ENCODE data around the gene ZNF30.
"Not testable (repeated sequence)": the region's sequence is repeated elsewhere in the genome, so short reads cannot be mapped to it uniquely, and the experiment has no call there.

The ZNF30 gene

DNA sequence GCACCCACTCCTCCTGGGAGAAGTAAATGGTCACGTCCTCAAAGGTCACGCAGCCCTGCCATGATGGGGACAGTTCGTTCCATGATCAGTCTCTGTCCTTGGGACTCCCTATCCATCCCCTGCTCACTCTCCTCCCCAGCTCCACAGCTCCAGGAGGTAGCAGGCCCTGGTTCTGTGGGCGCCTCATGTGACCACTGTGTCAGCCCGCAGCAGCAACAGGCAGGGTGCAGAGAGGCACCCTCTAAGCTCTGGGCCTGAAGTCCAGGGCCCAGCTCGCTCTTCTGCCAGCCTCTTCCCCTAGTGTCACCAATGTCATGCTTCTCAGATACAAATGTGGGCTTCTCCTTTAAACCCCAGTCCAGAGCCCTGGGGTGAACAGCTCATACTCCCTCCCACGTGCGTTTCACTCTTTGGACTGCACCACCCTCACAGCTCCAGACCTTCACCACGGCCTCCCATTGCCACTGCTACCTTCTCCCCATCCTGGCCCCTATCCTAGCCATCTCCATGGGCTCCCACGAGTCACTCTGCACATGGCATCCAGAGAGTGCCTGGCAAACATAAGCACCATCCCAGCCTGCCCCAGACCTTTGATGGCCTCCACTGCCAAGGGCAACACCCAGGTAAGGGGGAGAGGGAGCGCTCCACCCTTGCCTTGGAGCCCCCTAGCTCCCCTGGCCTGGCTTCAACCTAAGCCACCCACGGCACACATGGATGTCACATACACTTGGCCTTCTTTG, 34.4 kb downstream of the ZNF30 start:
- DNase-seq = no peak

DNA sequence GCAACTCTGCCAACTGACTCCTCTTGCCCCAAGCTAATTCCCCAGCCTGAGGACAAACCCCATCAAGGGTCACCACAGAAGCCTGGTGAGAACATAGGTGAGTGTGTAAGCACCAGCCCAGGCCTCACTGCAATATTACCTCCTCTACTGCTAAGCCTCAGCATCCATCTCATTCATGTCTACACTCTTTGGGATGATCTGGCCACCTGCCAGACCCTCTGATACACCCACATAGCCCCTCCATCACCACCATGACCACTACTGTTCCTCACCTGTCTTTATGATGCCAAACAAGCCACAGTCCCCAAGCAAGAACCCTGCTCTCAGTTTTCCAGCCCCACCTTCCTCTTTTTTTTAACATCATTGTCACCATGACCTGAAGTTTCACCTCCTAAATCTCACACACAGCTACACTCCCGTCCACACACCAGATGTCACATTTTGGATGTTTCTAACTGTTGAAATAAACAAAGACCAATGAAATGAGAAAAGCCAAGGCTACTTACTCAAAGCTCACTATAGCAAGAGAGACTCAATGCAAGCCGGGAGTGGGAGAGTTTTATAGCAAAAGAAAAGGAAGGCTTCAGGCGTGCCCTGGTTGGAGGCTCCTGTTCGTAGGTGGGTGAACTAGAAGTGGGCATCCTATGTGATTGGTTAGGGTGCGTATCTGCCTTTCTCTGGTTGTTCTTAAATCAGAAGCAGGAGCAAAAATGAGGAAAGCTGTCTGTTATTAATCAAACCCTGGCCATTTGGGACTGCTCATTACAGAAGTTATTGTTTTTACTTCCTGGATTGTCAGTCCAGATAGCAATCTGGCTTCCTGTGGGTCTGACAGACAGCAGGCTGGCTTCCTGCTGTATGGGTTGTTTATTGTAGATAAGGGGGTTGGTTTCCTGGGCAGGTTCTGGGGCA, 35.3 kb downstream of the ZNF30 start:
- no peak for DNase-seq

DNA sequence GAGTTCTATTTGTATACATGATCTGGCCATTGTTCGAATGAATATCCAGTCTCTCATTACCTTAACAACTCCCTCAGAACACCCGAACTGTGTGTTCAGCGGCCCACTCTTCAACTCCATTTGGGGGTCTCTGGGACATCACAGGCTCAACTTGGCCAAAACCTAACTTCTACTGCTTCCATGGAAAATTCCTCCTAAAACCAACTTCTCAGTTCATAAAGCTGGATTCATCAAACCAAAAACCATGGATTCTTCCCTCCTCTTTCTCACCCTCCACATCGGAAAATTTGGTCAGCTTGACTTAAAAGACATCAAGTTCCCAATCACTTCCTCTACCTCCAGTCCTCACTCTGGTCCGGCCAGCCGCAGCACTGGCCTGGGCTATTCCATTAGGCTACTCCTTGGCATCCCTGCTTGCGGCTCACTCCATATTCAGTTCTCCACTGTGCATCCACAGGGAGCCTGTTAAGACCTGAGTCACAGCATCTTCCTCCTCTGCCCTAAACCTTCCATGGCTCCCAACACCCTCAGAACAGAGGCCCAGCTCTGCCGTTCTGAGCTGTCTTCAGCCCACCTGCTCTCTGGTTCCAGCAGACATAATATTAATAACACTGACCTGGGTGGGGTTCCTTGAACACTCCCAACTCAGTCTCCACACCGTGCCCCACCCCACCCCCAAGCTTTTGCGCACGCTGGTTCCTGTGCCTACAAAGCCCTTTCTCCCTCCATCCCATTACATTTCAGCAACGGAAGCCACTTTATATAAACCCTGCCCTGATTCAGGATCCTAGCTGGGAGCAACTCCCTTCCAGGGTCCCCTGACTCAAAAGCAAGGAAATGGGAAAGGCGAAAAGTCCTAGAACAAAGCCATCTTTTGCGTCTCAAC, 36.2 kb downstream of the ZNF30 start:
- no peak for DNase-seq

DNA sequence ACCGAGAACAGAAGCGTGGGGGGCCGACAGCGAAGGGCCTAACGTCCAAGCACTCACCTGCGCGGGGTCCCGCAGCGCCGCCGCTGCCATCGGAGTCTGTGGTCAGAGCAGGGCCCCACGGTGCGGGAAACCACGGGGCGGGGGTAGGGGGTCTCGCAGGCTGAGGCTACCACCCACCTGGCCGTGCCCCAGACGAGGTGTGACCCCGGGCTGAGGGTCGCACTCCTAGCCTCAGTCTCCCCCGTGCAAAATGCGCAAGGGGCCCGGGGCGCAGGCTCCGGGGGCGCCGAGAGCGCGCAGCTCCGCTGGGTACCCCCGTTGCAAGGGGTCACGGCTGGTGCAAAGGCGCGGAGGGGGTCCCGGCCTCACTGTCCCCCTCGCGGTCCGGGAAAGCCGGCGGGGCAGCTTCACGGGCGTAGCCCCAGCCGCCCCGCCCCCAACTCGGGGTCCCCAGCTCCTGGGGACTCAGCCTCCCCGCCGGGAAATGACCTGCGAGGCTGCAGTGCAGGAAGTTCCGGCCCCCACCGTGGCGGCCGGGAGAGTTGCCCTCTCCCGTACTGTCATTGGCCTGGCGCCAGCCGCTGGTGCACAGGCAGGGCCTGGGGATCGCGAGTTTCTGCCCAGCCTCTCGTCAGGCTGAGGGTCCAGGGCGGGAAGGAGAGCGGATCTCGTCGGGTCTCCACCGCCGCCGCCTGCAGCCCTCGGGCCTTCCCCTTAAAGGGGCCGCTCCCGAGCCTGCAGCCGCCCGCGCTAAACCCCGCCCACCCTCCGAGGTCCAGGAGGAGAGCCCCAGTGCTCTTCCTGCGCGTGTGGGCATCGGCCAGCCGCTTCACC, 37.1 kb downstream of the ZNF30 start, which contains the start of gene ZNF792:
Gene ZNF792, minus strand, starts transcription at position 657 of the 834 bp plus-strand sequence. Its CDS starts 567 bp downstream, at position 90.
- DNase-seq = peak; percentile 22

DNA sequence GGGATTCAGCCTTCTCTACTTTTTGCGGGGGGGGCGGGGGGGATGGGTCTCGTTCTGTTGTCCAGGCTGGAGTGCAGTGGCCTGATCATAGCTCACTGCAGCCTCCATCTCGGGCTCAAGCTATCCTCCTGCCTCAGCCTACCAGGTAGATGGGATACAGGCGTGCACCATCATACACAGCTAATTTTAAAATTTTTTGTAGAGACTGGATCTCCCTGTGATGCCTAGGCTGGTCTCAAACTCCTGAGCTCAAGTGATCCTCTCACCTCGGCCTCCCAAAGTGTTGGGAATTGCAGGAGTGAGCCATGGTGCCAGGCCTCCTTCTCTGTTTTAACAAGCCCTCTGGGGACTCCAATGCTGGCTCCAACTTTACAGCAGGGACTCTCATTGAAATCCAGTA, 37.9 kb downstream of the ZNF30 start:
- DNase-seq = no peak

DNA sequence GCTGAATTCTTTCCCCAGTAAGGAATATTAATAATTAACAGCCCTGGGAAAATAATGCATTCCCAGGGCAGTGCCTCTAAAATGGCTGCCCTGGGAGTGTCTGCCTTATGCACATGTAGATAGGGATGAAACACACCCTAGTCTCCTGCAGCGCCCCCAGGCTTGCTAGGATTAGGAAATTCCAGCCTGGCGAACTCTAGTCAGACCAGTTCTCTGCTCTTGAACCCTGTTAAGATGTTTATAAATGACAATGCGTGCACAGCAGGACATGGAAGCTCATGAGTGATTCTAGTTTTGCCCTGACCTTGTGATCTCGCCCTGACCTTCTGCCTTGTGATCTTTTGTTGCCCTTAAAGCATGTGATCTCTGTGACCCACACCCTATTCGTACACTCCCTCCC, 38.8 kb downstream of the ZNF30 start:
- DNase-seq = not testable (repeated sequence)

DNA sequence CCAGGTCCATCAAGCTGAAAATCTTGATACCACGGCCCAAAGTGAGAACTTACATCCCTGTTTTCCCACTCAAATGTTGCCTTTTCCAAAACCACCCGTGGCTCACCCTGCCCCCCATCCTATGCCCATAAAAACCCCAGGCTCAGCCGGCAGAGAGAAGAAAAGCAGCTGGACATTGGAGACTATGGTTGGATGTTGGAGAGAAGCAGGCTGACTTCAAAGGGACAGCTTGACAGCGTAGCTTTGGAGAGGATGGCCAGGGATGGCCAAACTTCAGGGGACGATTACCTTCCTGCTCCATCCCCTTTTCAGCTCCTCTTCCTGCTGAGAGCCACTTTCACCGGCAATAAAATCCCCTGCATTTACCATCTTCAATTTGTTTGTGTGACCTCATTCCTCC, 40.8 kb downstream of the ZNF30 start:
- no peak for DNase-seq

DNA sequence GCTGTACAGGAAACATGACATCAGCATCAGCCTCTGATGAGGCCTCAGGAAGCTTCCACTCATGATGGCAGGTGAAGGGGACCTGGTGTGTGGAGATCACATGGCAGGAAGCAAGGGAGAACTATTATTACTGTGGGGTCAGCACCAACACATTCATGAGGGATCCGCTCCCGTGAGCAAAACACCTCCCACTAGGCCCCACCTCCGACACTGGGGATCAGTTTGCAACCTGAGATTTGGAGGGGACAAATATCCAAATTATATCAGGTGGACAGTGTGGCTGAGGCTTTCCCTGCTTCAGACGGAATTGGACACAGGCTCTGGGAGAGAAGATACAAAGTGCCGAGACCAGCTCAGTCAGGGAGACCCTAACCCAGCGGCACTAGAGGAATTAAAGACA, 43.0 kb downstream of the ZNF30 start:
- no peak for DNase-seq

DNA sequence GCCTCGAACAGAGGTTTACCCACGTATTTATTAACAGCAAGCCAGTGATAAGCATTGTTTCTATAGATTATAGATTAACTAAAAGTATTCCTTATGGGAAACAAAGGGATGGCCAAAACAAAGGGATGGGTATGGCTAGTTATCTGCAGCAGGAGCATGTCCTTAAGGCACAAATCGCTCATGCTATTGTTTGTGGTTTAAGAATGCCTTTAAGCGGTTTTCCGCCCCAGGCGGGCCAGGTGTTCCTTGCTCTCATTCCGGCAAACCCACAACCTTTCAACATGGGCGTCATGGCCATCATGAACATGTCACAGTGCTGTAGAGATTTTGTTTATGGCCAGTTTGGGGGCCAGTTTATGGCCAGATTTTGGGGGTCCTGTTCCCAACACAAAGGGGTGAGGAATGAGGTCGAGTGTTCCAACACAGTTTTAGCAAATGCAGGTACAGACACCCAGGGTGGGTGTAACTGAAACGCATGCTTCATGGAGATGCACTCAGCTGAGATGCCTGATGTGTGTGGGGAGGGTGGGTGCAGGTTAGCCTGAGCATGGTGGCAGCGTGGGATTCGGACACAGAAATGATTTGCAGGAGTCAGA, 43.6 kb downstream of the ZNF30 start:
- DNase-seq = not testable (repeated sequence)

DNA sequence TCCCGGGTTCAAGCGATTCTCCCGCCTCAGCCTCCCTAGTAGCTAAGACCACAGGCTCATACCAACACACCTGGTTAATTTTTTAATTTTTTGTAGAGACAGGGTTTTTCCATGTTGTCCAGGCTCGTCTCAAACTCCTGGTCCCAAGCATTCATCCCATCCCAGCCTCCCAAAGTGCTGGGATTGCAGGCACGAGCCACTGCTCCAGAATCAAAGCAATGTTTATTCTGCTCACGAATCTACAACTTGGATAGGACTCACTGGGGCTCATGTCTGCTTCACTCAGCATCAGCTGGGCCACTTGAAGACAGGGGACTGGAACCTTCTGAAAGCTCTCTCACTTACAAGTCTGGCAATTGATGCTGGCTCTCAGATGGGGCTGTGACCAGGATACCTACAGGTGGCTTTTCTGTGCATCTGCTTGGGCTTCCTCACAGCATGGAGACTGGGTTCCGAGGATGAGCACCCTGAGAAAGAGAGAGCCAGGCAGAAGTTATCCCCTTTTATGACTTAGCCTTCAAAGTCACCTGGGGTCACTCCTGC, 45.5 kb downstream of the ZNF30 start:
- no peak for DNase-seq

DNA sequence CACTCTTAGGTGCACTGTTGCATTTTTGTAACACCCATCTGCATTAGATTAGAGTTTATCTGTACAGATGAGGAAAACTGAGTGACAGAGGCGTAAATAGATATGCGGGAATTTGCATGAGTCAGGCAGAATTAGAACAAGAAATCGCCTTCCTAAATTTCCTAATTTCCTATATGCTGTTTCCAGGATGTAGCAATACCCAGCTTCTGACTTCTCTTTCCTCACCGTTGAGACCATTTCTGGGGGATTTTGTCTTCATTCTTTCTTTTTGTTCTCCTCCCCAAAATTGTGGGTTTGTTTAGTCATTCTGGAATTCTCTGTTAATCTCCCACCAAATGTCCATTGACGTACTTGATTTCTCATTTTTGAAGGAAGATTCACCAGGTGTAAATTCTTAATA, 47.9 kb downstream of the ZNF30 start:
- no peak for DNase-seq

DNA sequence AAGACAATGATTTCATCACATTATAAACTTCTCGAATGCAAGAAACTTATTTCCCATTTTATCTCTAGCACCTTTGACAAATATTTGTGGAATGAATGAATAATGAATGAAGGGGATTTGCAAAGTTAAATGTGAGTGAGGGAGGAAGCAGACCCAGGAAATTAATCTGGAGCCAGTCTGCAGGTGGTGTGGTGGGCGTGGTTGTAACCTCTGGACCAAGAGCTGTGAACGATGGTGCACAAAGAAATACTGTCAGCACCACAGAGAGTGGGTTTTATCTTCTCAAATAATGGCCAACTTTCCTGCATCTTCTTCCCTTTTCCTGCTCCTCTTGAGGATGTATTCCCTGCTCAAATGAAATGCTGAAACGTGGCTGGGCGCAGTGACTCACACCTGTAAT, 48.4 kb downstream of the ZNF30 start:
- no peak for DNase-seq

DNA sequence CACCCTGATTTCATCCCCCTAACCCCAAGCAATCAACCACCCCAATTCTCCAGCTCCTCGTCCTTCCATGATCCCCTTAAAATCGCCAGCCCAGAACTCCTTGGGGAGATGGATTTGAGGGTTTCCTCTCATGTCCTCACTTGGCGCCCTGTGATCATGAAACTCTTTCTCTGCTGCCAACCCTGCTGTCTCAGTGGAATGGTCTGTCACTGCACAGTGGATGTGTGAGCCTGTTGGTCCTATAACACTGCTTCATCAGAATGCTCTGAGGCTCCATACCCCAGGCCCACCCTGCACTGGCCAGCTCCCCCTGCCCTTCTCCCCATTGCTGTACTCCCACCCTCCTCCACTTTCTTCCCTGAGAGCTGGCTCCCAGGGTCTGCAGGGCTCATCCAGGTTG, 49.9 kb downstream of the ZNF30 start:
- DNase-seq = no peak

DNA sequence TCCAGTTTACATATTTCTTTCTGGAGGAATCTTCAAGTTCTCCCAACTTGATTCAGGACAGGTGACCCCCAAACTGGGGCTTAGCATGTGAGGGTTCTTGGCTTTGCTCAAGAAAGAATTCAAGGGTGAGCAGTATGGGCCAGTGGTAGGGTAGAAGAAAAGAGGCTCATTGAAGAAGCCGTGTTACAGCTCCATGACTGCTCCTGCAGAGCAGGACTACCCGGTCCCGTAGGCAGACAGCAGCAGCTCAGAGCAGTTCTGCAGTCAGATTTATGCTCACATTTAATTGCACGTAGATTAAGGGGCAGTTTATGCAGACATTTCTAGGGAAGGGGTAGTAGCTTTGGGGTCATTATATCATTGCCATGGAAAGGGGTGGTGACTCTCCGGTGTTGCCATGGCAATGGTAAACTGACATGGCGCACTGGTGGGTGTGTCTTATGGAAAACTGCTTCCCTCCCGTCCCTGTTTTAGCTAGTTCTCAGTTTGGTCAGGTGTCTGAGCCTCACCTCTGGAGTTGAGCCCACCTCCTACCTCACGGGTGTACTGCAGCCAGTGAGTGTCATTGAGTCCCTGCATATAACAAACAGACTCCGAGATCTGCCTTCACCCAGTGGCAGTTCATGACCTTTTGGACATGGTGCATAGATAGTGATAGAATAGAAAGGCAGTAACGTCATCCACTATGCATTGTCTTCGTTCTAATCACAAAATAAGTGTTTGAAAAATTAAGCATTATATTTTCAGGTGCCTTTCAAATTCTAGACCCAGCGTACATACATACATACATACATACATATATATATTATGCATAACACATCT, 53.3 kb downstream of the ZNF30 start:
- DNase-seq = no peak

DNA sequence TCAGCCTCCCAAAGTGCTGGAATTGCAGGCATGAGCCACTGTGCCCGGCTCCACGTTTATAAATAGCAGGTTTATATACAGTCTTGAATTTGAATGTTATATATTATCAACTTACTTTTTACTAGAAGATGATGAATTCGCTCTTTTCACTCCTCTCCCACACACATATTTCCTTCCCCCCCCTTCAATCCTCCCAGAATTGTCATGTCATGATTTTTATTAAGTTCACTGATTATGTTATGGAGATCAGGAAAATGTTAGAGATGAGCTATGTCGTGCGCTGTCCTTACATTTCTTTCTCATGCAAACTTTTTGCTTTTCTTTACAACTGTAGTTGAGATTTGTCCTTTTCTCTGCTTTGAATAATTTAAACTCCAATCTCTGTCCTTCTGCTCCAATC, 55.6 kb downstream of the ZNF30 start:
- DNase-seq = no peak

DNA sequence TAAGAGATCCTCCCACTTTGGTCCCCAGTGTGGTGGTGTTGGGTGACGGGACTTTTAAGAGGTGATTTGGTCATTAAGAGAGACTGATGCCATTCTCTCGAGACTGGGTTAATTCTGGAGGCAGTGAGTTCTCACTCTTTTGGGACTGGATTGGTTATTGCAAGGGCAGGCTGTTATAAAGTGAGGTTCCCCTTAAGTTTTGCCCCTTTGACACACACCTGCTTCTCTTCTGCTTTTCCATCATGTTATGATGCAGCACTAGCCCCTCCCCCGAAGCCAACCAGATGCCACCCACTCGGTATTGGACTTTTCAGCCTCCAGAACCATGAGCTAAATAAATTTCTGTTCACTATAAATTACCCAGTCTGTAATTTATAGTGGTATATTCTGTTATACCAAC, 57.1 kb downstream of the ZNF30 start:
- no peak for DNase-seq

DNA sequence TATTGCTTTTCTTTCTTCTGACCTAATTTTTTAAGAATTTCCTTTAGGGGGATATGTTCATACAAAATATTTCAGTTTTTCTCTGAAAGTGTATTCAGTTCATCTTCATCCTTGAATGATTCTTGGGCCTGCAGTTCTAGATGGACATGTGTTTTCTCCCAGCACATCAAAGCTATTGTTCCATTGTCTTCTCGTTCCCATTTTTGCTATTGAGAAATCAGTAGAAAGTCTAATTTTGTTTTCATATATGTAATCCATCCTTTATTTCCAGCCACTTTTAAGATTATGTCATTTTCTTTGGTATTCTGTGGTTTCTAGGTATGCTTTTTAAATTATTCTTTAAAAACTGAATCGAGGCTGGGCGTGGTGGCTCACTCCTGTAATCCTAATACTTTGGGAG, 57.6 kb downstream of the ZNF30 start:
- no peak for DNase-seq

DNA sequence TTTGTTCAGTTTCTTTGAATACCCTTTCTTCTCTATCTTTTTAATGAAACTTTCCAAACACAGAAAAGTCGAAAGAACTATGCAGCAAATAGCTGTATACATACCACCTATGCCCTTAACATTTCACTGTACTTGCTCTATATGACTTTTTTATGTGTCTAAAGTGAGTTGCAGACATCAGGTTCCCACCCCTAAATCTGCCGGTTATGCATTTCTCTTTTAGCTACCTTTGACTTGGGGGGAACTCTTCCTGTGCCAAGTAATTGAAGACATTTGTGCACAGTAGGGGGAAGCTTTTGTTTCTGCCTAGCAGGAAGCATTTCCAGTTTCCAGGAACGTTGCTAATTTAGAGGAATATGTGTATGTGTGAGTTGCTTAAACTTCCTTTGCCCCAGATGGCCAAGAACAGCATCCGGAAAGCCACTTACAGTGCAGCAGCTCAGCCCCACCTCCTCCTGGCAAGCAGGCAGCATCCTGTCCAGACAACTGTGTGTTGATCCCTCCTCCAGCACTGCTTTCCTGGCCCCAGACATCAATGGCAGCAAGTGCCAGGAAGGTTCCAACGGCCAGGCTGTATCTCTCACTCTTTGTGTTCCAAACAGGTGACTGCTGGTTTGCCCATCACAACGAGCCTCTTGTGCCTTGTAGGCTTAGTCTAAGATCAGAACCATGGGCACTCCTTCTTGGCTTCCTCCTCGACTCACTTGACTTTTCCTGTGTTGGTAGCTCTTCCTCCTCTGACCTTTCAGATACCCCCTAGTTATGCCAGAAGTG, 58.7 kb downstream of the ZNF30 start:
- no peak for DNase-seq

DNA sequence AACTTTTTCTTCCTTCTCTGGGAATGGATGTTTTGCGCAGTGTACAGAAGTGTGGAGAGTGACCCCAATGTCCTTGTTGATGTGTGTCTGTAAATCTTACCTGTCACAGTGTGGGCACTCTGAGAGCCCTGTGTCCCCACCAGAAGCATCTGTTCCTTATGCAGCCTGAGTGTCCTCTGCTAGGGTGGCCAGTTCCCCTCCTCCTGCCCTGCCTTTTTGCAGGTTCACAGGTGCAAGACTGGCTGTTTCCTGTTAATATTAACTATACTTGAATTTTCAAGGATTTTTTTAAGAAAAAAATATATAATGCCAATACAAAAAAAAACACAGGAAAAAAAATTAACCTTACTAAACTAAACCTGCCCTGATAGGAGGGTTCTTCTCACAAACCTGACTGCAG, 61.4 kb downstream of the ZNF30 start:
- DNase-seq = no peak

DNA sequence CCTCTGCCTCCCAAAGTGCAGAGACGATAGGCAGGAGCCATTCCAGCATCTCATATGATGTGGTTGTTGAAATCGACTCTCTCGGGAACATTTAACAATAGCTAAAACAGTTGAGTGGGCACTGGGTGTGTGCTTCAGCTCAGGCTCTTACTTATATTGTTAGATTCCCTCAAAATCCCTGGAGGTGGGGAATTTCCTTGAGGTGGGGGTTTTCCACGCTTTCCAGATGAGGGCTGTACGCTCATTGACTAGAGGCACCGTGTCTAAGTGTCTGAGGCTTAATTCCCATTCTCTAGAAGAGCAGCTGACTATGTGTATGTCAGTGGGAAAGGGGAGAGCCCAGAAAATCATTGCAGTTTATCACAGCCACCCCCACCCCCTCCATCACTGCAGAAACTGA, 62.6 kb downstream of the ZNF30 start:
- no peak for DNase-seq
